Astrocyte (in vitro differentiated cells and primary cell): ENCODE data around the gene ZNF283. TPM values are rescaled to one million over a fixed set of nuclear protein-coding genes. Genes with fewer than 3 reads are reported as not detected.
A peak's percentile ranks its signal among the peaks of the same experiment; 100 is the strongest.

Source experiments
- DNase-seq: peaks from one replicate; pipeline ENCODE4 v3.0.0-alpha.2; 2010; ENCODE audit warnings: low read depth
- FAIRE-seq: peaks from 2 replicates; lab custom pipeline; 2011; peaks lifted over from hg19 to GRCh38; lab: Jason Lieb, UNC
- H2AFZ ChIP-seq: 2 replicates; pipeline ENCODE4 v1.6.0; 2012; ENCODE audit warnings: low read depth, low read length, inconsistent platforms
- H3K27ac ChIP-seq: 2 replicates; pipeline ENCODE4 v1.5.1; 2011; ENCODE audit warnings: low read depth, low read length, inconsistent platforms
- H3K27me3 ChIP-seq: 2 replicates; pipeline ENCODE4 v1.6.0; 2011; ENCODE audit warnings: low read length, inconsistent platforms; ENCODE audit not compliant: insufficient read depth
- H3K36me3 ChIP-seq: 2 replicates; pipeline ENCODE4 v1.5.1; 2011; ENCODE audit warnings: low read length, inconsistent platforms; ENCODE audit not compliant: insufficient read depth
- H3K4me1 ChIP-seq: 2 replicates; pipeline ENCODE4 v1.5.1; 2011; ENCODE audit warnings: low read length, inconsistent platforms; ENCODE audit not compliant: insufficient read depth
- H3K4me2 ChIP-seq: 2 replicates; pipeline ENCODE4 v1.6.0; 2012; ENCODE audit warnings: low read length, inconsistent platforms
- H3K4me3 ChIP-seq: 2 replicates; pipeline ENCODE4 v1.5.1; 2011; ENCODE audit warnings: low read depth, mild to moderate bottlenecking, low read length, inconsistent platforms; ENCODE audit not compliant: insufficient read depth
- H3K79me2 ChIP-seq: 2 replicates; pipeline ENCODE4 v1.6.0; 2012; ENCODE audit warnings: mild to moderate bottlenecking, low read length, inconsistent platforms; ENCODE audit not compliant: insufficient read depth
- H3K9ac ChIP-seq: 2 replicates; pipeline ENCODE4 v1.6.0; 2012; ENCODE audit warnings: mild to moderate bottlenecking, low read length, inconsistent platforms
- H3K9me3 ChIP-seq: 2 replicates; pipeline ENCODE4 v1.5.1; 2012; ENCODE audit warnings: low read depth, mild to moderate bottlenecking, low read length, inconsistent platforms; ENCODE audit not compliant: insufficient read depth
- H4K20me1 ChIP-seq: 2 replicates; pipeline ENCODE4 v1.6.0; 2012; ENCODE audit warnings: low read length, inconsistent platforms; ENCODE audit not compliant: insufficient read depth
- H3K27ac Mint-ChIP-seq: one replicate; pipeline ENCODE4 v1.8.0; 2021; ENCODE audit warnings: mild to moderate bottlenecking, mixed read lengths; ENCODE audit not compliant: unreplicated experiment
- H3K27me3 Mint-ChIP-seq: one replicate; pipeline ENCODE4 v1.8.0; 2021; ENCODE audit warnings: low read depth, mixed read lengths; ENCODE audit not compliant: unreplicated experiment
- H3K36me3 Mint-ChIP-seq: one replicate; pipeline ENCODE4 v1.8.0; 2021; ENCODE audit warnings: low read depth, mixed read lengths; ENCODE audit not compliant: unreplicated experiment
- H3K4me1 Mint-ChIP-seq: one replicate; pipeline ENCODE4 v1.8.0; 2021; ENCODE audit warnings: low read depth, mixed read lengths; ENCODE audit not compliant: unreplicated experiment
- H3K4me3 Mint-ChIP-seq: one replicate; pipeline ENCODE4 v1.8.0; 2021; ENCODE audit warnings: mild to moderate bottlenecking, moderate library complexity, mixed read lengths; ENCODE audit not compliant: unreplicated experiment
- H3K9me3 Mint-ChIP-seq: one replicate; pipeline ENCODE4 v1.8.0; 2021; ENCODE audit warnings: mild to moderate bottlenecking, mixed read lengths; ENCODE audit not compliant: unreplicated experiment
- CTCF ChIP-seq: IDR thresholded peaks from 2 replicates; pipeline ENCODE4 v1.5.1; 2011; ENCODE audit warnings: low read depth, mild to moderate bottlenecking, inconsistent platforms, low read length, moderate library complexity; ENCODE audit not compliant: insufficient read depth
- EZH2 ChIP-seq: IDR thresholded peaks from 2 replicates; pipeline ENCODE4 v1.6.1; 2012; ENCODE audit warnings: mild to moderate bottlenecking, low read length, inconsistent platforms; ENCODE audit not compliant: insufficient read depth
- total RNA-seq: library from RNA; stranded (reverse); gene quantifications from 2 replicates; pipeline ENCODE4 v1.2.1, GENCODE V29; 2021

Gene ZNF283
- total RNA-seq, 1 donor from 2014 or later: 10.1 TPM

GRCh38 chr19:43809762-43810696 lies 17.1 kb upstream of the ZNF283 start:
- no peak overlapping the region for H3K9ac ChIP-seq
- Mint-ChIP-seq H3K27me3 (peaks cover 29% of the 10 kb centered on the region), H3K4me3 (no peak overlapping the region), H3K9me3 (no peaks in the 10 kb centered on the region), H3K4me1 (no peaks in the 10 kb centered on the region), H3K36me3 (no peaks in the 10 kb centered on the region), H3K27ac (no peak overlapping the region)
- peak; percentile 48 for DNase-seq
- no peaks in the 10 kb centered on the region for H3K36me3 ChIP-seq
- no peak overlapping the region for H3K4me2 ChIP-seq
- no peaks in the 10 kb centered on the region for H4K20me1 ChIP-seq
- TF ChIP-seq EZH2 (no peak), CTCF (peak; percentile 67)
- no peaks in the 10 kb centered on the region for H3K4me1 ChIP-seq
- H3K9me3 ChIP-seq: no peaks in the 10 kb centered on the region
- H2AFZ ChIP-seq: no peak overlapping the region
- H3K79me2 ChIP-seq: no peaks in the 10 kb centered on the region
- H3K27ac ChIP-seq: no peak overlapping the region
- H3K27me3 ChIP-seq: peaks cover 2% of the 10 kb centered on the region
- no peak overlapping the region for H3K4me3 ChIP-seq
- FAIRE-seq: peak; percentile 84

GRCh38 chr19:43811837-43812236 lies 15.3 kb upstream of the ZNF283 start:
- Histone ChIP-seq H3K4me2 (no peak overlapping the region), H3K9me3 (no peaks in the 10 kb centered on the region), H3K4me3 (no peak overlapping the region), H3K4me1 (no peaks in the 10 kb centered on the region), H3K79me2 (no peaks in the 10 kb centered on the region), H3K36me3 (no peaks in the 10 kb centered on the region), H3K27ac (no peak overlapping the region), H3K9ac (no peak overlapping the region), H3K27me3 (peaks cover 2% of the 10 kb centered on the region), H4K20me1 (no peaks in the 10 kb centered on the region), H2AFZ (no peak overlapping the region)
- TF ChIP-seq CTCF (no peak), EZH2 (no peak)
- Mint-ChIP-seq H3K4me3 (no peak overlapping the region), H3K36me3 (no peaks in the 10 kb centered on the region), H3K27ac (no peak overlapping the region), H3K27me3 (peaks cover 31% of the 10 kb centered on the region), H3K9me3 (no peaks in the 10 kb centered on the region), H3K4me1 (no peaks in the 10 kb centered on the region)
- DNase-seq (no peak), FAIRE-seq (no peak)

- FAIRE-seq: no peak
- no peak overlapping the region for H2AFZ ChIP-seq
Measured at GRCh38 chr19:43812259-43812658, 14.9 kb upstream of the ZNF283 start.

More at GRCh38 chr19:43812259-43812658, 14.9 kb upstream of the ZNF283 start:
- H3K9ac ChIP-seq: no peak overlapping the region
- no peaks in the 10 kb centered on the region for H3K36me3 ChIP-seq
- H3K4me2 ChIP-seq: no peak overlapping the region
- no peaks in the 10 kb centered on the region for H4K20me1 ChIP-seq
- H3K36me3 Mint-ChIP-seq: no peaks in the 10 kb centered on the region
- no peaks in the 10 kb centered on the region for H3K4me1 ChIP-seq
- TF ChIP-seq CTCF: no peak
- no peak for TF ChIP-seq EZH2
- peaks cover 31% of the 10 kb centered on the region for H3K27me3 Mint-ChIP-seq
- H3K27ac Mint-ChIP-seq: no peak overlapping the region
- peaks cover 2% of the 10 kb centered on the region for H3K27me3 ChIP-seq
- no peak overlapping the region for H3K4me3 Mint-ChIP-seq
- no peaks in the 10 kb centered on the region for H3K79me2 ChIP-seq
- DNase-seq: no peak
- no peaks in the 10 kb centered on the region for H3K9me3 Mint-ChIP-seq
- no peaks in the 10 kb centered on the region for H3K9me3 ChIP-seq
- H3K4me1 Mint-ChIP-seq: peaks cover 2% of the 10 kb centered on the region
- no peak overlapping the region for H3K4me3 ChIP-seq
- H3K27ac ChIP-seq: no peak overlapping the region
